ENCODE data around the gene AUTS2. TPM values are rescaled to one million over a fixed set of nuclear protein-coding genes. Genes with fewer than 3 reads are reported as not detected.
A peak's percentile ranks its signal among the peaks of the same experiment; 100 is the strongest.
"Not testable (repeated sequence)": the region's sequence is repeated elsewhere in the genome, so short reads cannot be mapped to it uniquely, and the experiment has no call there.

The AUTS2 gene
- polyA plus RNA-seq, 6 donors from 2014 or later: 8.8 to 28.0 (median 20.9) TPM

DNA sequence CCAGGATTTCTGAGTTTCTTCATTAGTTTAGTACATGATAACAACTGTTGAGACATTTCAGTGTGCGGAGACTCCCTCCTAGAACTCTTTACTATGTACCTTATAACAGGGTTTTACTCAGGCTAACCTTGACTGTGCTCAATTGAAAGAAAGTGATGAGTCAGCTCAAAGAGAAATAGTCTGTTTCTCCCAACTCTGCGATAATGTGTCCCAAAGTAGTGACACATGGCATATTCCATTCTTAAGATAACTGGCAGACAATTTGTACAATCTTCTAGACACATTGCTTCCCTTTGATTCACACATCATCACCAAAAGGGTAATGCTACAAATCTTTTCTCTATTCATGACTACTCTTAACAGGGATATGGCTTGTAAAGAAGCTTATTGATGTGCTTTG is 645.2 kb downstream of the AUTS2 start:
- Mint-ChIP-seq H3K27me3 (no peaks in the 10 kb centered on the region), H3K4me3 (no peak overlapping the region), H3K27ac (no peak overlapping the region), H3K9me3 (peaks cover 0 to 8% (median 4%) of the 10 kb centered on the region in 7 donors), H3K36me3 (peaks cover 0 to 4% of the 10 kb centered on the region in 2 donors), H3K4me1 (peaks cover 9 to 12% (median 10%) of the 10 kb centered on the region in 3 donors)
- no peak for ATAC-seq (ENCODE audit: low read depth in 2 of 2)
- DNase-seq: no peak

DNA sequence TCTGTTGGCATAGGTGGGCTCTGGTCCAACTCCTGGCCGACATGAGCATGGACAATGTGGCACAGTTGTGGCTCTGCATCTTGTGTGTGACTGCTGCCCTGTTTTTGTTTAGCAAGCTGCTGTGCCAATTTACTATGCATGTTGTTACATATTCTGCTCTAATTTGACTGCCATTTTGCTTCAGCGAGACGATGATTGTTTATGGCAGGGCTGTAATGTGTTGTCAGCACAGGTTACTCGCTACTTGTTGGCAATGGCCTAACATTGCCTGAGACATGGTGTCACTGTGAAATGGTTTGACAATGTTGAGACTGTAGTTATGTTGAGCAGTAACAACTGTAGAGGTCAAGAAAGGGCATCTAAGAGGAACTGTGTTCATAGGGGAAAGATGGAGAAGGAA is 659.6 kb downstream of the AUTS2 start:
- Mint-ChIP-seq H3K27ac (peak overlapping the region in 1 of 6 donors; percentile 67), H3K4me3 (no peak overlapping the region), H3K4me1 (no peaks in the 10 kb centered on the region), H3K9me3 (no peaks in the 10 kb centered on the region), H3K27me3 (no peaks in the 10 kb centered on the region), H3K36me3 (peaks cover 0 to 7% of the 10 kb centered on the region in 2 donors)
- DNase-seq (no peak), ATAC-seq (ENCODE audit: low read depth in 2 of 2) (no peak)

- Mint-ChIP-seq H3K27ac (peak overlapping the region in 1 of 6 donors; percentile 28), H3K4me1 (no peaks in the 10 kb centered on the region), H3K27me3 (no peaks in the 10 kb centered on the region), H3K9me3 (no peaks in the 10 kb centered on the region), H3K36me3 (peaks cover 0 to 7% of the 10 kb centered on the region in 2 donors), H3K4me3 (no peak overlapping the region)
- ATAC-seq (ENCODE audit: low read depth in 2 of 2) (no peak), DNase-seq (no peak)
Observed at GRCh38 chr7:70259502-70259901, 661.2 kb downstream of the AUTS2 start.

DNA sequence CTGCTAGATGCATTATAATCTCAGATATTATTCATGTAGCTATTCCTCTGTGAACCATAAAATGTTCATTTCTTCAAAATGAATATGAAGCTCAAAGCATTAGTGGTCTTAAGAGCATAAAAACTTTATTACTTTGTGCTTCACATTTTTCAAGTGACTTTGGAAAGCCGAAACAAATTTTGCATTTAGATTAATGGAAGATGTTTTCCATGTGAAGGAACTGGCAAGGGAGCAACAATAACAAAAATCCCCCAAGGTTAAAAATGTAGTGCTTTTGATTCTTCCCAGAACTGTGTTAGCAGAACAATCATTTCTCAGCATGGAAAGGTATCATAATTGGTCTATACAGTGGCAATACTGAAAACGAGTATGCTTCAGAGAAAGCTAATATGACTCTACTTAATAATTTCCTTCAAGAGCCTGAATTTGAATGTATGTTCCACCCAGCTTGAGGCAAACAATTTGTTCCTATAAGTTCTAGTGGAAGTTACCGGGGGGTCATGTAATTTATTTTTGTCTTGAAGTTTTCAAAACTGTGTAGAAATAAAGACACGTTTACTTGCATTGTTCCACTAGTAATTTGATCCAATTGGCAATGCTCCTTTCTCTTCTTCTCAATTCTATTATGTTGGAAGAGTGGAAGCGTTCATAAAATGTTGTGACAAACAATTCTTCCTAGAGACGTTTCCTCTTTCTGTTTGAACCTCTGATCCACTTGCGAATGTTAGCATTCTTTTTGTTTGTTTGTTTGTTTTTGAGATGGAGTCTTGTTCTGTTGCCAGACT is 665.4 kb downstream of the AUTS2 start:
- Mint-ChIP-seq H3K27ac (peak overlapping the region in 1 of 6 donors; percentile 44), H3K9me3 (no peaks in the 10 kb centered on the region), H3K36me3 (peaks cover 0 to 4% of the 10 kb centered on the region in 2 donors), H3K4me1 (no peaks in the 10 kb centered on the region), H3K4me3 (no peak overlapping the region), H3K27me3 (no peaks in the 10 kb centered on the region)
- ATAC-seq (ENCODE audit: low read depth in 2 of 2) (no peak), DNase-seq (no peak)

DNA sequence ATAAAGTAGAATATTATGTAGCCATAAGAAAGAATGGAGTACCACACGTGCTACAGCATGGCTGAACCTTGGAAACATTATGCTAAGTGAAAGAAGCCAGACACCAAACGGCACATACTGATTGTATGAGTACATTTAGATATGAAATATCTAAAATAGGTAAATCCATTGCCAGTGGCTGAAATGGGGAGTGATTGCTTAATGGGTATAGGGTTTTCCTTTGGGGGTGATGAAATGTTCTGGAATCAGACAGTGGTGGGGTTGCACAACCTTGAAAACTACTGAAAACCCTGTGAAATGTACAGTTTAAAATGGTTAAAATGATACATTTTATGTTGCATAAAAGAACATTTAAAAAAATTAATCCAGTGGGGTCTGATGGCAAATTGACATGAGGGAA is 667.9 kb downstream of the AUTS2 start:
- H3K4me1 Mint-ChIP-seq: no peaks in the 10 kb centered on the region
- ATAC-seq (ENCODE audit: low read depth in 2 of 2) (no peak), DNase-seq (no peak)
- H3K36me3 Mint-ChIP-seq: no peaks in the 10 kb centered on the region
- peak overlapping the region in 1 of 6 donors; percentile 28 for H3K27ac Mint-ChIP-seq
- H3K27me3 Mint-ChIP-seq: no peaks in the 10 kb centered on the region
- no peak overlapping the region for H3K4me3 Mint-ChIP-seq
- no peaks in the 10 kb centered on the region for H3K9me3 Mint-ChIP-seq

GRCh38 chr7:70267381-70268120 is 669.3 kb downstream of the AUTS2 start:
- Mint-ChIP-seq H3K27ac (no peak overlapping the region), H3K4me1 (no peaks in the 10 kb centered on the region), H3K9me3 (no peaks in the 10 kb centered on the region), H3K4me3 (no peak overlapping the region), H3K27me3 (no peaks in the 10 kb centered on the region), H3K36me3 (no peaks in the 10 kb centered on the region)
- DNase-seq (no peak), ATAC-seq (ENCODE audit: low read depth in 2 of 2) (no peak)

DNA sequence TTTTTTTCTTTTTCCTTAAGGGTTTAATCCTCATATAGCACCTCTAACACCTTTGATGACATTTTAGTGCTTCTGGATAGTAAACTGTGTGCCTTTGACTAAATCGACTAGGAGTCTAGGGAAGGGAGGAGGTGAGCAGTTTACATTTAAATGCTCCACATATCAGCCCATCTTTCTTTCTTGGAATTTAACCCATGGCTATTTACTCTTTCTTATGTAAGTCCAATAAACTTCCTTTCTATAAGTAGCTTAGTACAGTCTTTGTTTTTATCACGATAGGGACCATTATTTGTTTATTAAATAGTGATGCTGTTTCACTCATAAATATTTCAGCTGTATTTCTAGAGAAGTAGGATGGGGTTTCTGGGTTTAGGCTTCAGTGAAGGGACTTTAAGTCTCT is 669.9 kb downstream of the AUTS2 start:
- Mint-ChIP-seq H3K4me3 (no peak overlapping the region), H3K9me3 (no peaks in the 10 kb centered on the region), H3K27me3 (no peaks in the 10 kb centered on the region), H3K36me3 (no peaks in the 10 kb centered on the region), H3K27ac (peak overlapping the region in 1 of 6 donors; percentile 10), H3K4me1 (no peaks in the 10 kb centered on the region)
- no peak for DNase-seq
- no peak for ATAC-seq (ENCODE audit: low read depth in 2 of 2)

GRCh38 chr7:70270149-70270548 is 671.9 kb downstream of the AUTS2 start:
- peak overlapping the region in 2 of 6 donors; percentile 10 to 14 for H3K27ac Mint-ChIP-seq
- H3K27me3 Mint-ChIP-seq: no peaks in the 10 kb centered on the region
- H3K36me3 Mint-ChIP-seq: no peaks in the 10 kb centered on the region
- no peaks in the 10 kb centered on the region for H3K9me3 Mint-ChIP-seq
- no peak overlapping the region for H3K4me3 Mint-ChIP-seq
- ATAC-seq (ENCODE audit: low read depth in 2 of 2): no peak
- H3K4me1 Mint-ChIP-seq: peaks cover 2 to 11% (median 6%) of the 10 kb centered on the region in 3 donors
- no peak for DNase-seq

GRCh38 chr7:70271617-70272081 is 673.4 kb downstream of the AUTS2 start:
- ATAC-seq (ENCODE audit: low read depth in 2 of 2) (no peak), DNase-seq (no peak)
- Mint-ChIP-seq H3K27ac (no peak overlapping the region), H3K4me3 (no peak overlapping the region), H3K27me3 (no peaks in the 10 kb centered on the region), H3K9me3 (peaks cover 0 to 2% (median 0%) of the 10 kb centered on the region in 7 donors), H3K4me1 (peaks cover 9 to 18% (median 15%) of the 10 kb centered on the region in 3 donors), H3K36me3 (peaks cover 0 to 3% of the 10 kb centered on the region in 2 donors)

DNA sequence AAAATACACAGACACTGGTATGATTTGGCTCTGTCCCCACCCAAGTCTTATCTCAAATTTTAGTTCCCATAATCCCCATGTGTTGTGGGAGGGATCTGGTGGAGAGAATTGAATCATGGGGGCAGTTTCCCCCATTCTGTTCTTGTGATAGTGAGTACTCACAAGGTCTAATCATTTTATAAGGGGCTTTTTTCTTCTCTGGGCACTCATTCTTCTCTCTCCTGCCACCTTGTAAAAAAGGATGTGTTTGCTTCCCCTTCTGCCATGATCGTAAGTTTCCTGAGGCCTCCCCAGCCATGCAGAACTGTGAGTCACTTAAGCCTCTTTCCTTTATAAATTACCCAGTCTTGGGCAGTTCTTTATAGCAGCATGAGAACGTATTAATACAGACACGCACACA is 677.3 kb downstream of the AUTS2 start:
- not testable (repeated sequence) for H3K9me3 Mint-ChIP-seq, DNase-seq, H3K27me3 Mint-ChIP-seq
- ATAC-seq (ENCODE audit: low read depth in 2 of 2): peak; percentile 23 to 55
- Mint-ChIP-seq H3K27ac (peak overlapping the region in 3 of 6 donors; percentile 75 to 91 (median 91)), H3K4me3 (peak overlapping the region in 1 of 8 donors; percentile 4), H3K4me1 (peaks cover 9 to 18% (median 15%) of the 10 kb centered on the region in 3 donors), H3K36me3 (peaks cover 0 to 12% of the 10 kb centered on the region in 2 donors)

DNA sequence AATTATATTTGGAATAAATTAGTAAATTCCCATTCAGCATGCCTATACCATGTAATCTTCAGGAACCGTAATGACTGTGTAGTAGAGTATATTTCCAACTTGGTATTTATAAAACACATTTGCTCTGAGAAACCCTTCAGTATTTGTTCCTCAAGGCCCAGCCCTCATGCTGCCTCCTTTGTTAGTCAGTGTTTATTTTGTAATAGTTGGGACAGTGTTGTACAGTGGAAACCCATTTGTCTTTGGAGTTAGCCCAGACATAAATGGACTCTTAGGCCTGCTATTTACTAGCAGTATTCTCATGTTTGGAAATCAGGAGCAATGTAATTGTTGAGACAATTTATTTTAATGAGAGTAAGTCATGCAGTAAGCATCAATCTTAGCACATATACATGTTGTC is 686.9 kb downstream of the AUTS2 start:
- Mint-ChIP-seq H3K27me3 (no peaks in the 10 kb centered on the region), H3K36me3 (no peaks in the 10 kb centered on the region), H3K4me1 (peaks cover 0 to 5% (median 0%) of the 10 kb centered on the region in 3 donors), H3K9me3 (no peaks in the 10 kb centered on the region), H3K27ac (no peak overlapping the region), H3K4me3 (no peak overlapping the region)
- DNase-seq: no peak
- ATAC-seq (ENCODE audit: low read depth in 2 of 2): no peak

GRCh38 chr7:70285854-70286253 is 687.6 kb downstream of the AUTS2 start:
- DNase-seq (no peak), ATAC-seq (ENCODE audit: low read depth in 2 of 2) (no peak)
- H3K36me3 Mint-ChIP-seq: no peaks in the 10 kb centered on the region
- no peak overlapping the region for H3K4me3 Mint-ChIP-seq
- H3K27me3 Mint-ChIP-seq: no peaks in the 10 kb centered on the region
- no peaks in the 10 kb centered on the region for H3K9me3 Mint-ChIP-seq
- peak overlapping the region in 2 of 6 donors; percentile 9 to 73 for H3K27ac Mint-ChIP-seq
- H3K4me1 Mint-ChIP-seq: peaks cover 0 to 5% (median 0%) of the 10 kb centered on the region in 3 donors

DNA sequence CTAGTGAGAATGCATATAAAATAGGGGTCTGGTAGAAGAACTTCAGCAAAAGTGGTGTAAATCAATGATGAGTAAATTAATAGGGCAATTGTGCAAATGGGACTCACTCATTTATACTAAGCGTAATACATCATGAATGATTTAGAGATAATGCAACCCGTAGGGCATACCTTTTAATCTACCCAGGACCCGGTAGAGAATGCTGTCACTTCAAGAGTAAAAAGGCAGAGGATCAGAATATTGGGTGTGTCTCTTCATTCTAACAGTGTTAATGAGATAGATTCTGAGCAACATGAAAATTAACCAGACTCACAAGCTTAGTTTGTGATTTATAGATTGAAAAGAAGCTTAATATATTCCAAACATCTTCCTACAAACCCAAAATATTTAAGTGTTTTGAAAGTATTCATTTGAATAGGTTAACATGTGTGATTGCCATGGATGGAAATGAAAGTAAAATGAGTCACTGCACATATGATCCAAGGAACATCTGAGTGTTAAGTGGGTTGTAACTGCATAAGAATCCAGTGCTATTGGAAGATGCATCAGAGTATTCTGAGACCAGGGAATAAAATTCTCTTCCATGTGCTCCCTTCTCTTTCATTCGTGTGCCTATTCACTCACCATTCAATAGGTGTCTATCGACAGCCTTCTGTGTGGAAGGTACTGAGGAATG is 690.6 kb downstream of the AUTS2 start:
- peak overlapping the region in 1 of 6 donors; percentile 88 for H3K27ac Mint-ChIP-seq
- no peaks in the 10 kb centered on the region for H3K27me3 Mint-ChIP-seq
- H3K4me1 Mint-ChIP-seq: peaks cover 0 to 5% (median 0%) of the 10 kb centered on the region in 3 donors
- no peaks in the 10 kb centered on the region for H3K9me3 Mint-ChIP-seq
- ATAC-seq (ENCODE audit: low read depth in 2 of 2) (no peak), DNase-seq (no peak)
- no peaks in the 10 kb centered on the region for H3K36me3 Mint-ChIP-seq
- no peak overlapping the region for H3K4me3 Mint-ChIP-seq

Measured in naive B cell (primary cell).